HCT116 (cell line): ENCODE results near the gene OTOGL. TPM values are rescaled to one million over a fixed set of nuclear protein-coding genes. Genes with fewer than 3 reads are reported as not detected.

Experiments
- ATAC-seq: fragments of 200-7000 bp; cut with Tn5 transposase; 2 replicates; pipeline ENCODE4 v1.9.1; 2020; ENCODE audit warnings: mild to moderate bottlenecking, moderate library complexity
- BruUV-seq: library from RNA; stranded (reverse); fragments of 400-500 nt; replicated peaks from 2 replicates; lab custom pipeline; 2021; lab: Mats Ljungman, UMichigan
- CTCF ChIA-PET: fragments of 300-600 bp; sonication (Branson Sonifier 250); formaldehyde crosslinking; loops from one replicate; lab custom pipeline; 2021; ENCODE audit warnings: antibody characterized with exemption; lab: Charles Lee
- POLR2A ChIA-PET: fragments of 300-600, 350-600 bp; sonication (Branson Sonifier 250); formaldehyde crosslinking; loops from one replicate; lab custom pipeline; 2021; ENCODE audit warnings: antibody characterized with exemption; lab: Charles Lee
- RAD21 ChIA-PET, 2 experiments: fragments of 300-600 bp; sonication (Branson Sonifier 250); formaldehyde crosslinking; loops; one replicate each; lab custom pipeline; 2023; ENCODE audit warnings: low total read pairs in 2 of 2; ENCODE audit not compliant: uncharacterized antibody in 2 of 2, unreplicated experiment in 2 of 2, low non-redundant PET in 1 of 2; lab: Charles Lee
- DNase-seq: peaks from one replicate; pipeline ENCODE4 v3.0.0-alpha.2; 2010; ENCODE audit warnings: low read depth, low spot score
- H2AFZ ChIP-seq: fragments of 200-600 bp; shearing (Covaris generic), sonication (generic); 2 replicates; pipeline ENCODE4 v1.6.1; 2017; ENCODE audit warnings: low read depth, mixed run types, mixed read lengths, antibody characterized with exemption, low read length; ENCODE audit not compliant: poor library complexity, severe bottlenecking
- H3K27ac ChIP-seq: 2 replicates; pipeline ENCODE4 v1.5.1; 2012; ENCODE audit warnings: low read depth, low read length
- H3K27me3 ChIP-seq: fragments of 200-600 bp; sonication (generic); 2 replicates; pipeline ENCODE4 v1.6.1; 2016; ENCODE audit warnings: mixed run types, low read length, mixed read lengths; ENCODE audit not compliant: insufficient read depth
- H3K36me3 ChIP-seq, 2 experiments: fragments of 200-500 bp in 1 of 2; fragments of 200-600 bp in 1 of 2; sonication (Bioruptor generic) in 1 of 2; sonication (generic) in 1 of 2; 2 replicates each; pipeline versions ENCODE4 v1.5.1 to v1.6.1; 2014 to 2016; ENCODE audit warnings: low read length in 2 of 2, inconsistent platforms in 1 of 2, mixed read lengths in 1 of 2, mixed run types in 1 of 2; ENCODE audit not compliant: insufficient read depth in 2 of 2, control insufficient read depth in 1 of 2
- H3K4me1 ChIP-seq, 2 experiments: fragments of 200-600 bp in 1 of 2; sonication (generic) in 1 of 2; 2 replicates each; pipeline versions ENCODE4 v1.5.1 to v1.6.1; 2012 to 2017; ENCODE audit warnings: low read length in 2 of 2, inconsistent platforms in 1 of 2, mild to moderate bottlenecking in 1 of 2, mixed read lengths in 1 of 2, mixed run types in 1 of 2, moderate library complexity in 1 of 2; ENCODE audit not compliant: insufficient read depth in 2 of 2, control insufficient read depth in 1 of 2
- H3K4me2 ChIP-seq: fragments of 200-600 bp; sonication (generic); 2 replicates; pipeline ENCODE4 v1.6.1; 2017; ENCODE audit warnings: mixed run types, low read length, mixed read lengths
- H3K4me3 ChIP-seq, 2 experiments: fragments of 200-600 bp in 1 of 2; sonication (generic) in 1 of 2; replicated peaks in 1 of 2; 2 replicates each; pipeline ENCODE4 v1.5.1; 2011 to 2016; ENCODE audit warnings: low read length in 2 of 2, control low read depth in 1 of 2, low read depth in 1 of 2, mild to moderate bottlenecking in 1 of 2, mixed read lengths in 1 of 2, mixed run types in 1 of 2
- H3K79me2 ChIP-seq: fragments of 200-600 bp; sonication (generic); 2 replicates; pipeline ENCODE4 v1.6.1; 2017; ENCODE audit warnings: mild to moderate bottlenecking, mixed run types, low read length, moderate library complexity, mixed read lengths; ENCODE audit not compliant: insufficient read depth
- H3K9ac ChIP-seq: fragments of 200-600 bp; sonication (generic); 2 replicates; pipeline ENCODE4 v1.6.1; 2016; ENCODE audit warnings: low read length, mixed read lengths
- H3K9me2 ChIP-seq: fragments of 200-600 bp; sonication (generic), shearing (Covaris generic); 2 replicates; pipeline ENCODE4 v1.6.1; 2017; ENCODE audit warnings: mixed run types, mild to moderate bottlenecking, moderate library complexity; ENCODE audit not compliant: insufficient read depth
- H3K9me3 ChIP-seq, 2 experiments: fragments of 200-500 bp in 1 of 2; fragments of 200-600 bp in 1 of 2; sonication (Bioruptor generic) in 1 of 2; sonication (generic) in 1 of 2; 2 replicates each; pipeline ENCODE4 v1.6.1; 2014 to 2017; ENCODE audit warnings: low read length in 2 of 2, mixed read lengths in 2 of 2, inconsistent platforms in 1 of 2, low read depth in 1 of 2, mild to moderate bottlenecking in 1 of 2, mixed run types in 1 of 2, moderate library complexity in 1 of 2; ENCODE audit not compliant: control insufficient read depth in 1 of 2, insufficient read depth in 1 of 2
- H4K20me1 ChIP-seq: fragments of 200-600 bp; sonication (generic), shearing (Covaris generic); 2 replicates; pipeline ENCODE4 v1.6.1; 2017; ENCODE audit warnings: mixed run types, mild to moderate bottlenecking, moderate library complexity; ENCODE audit not compliant: insufficient read depth
- ATF3 ChIP-seq: IDR thresholded peaks from 2 replicates; pipeline ENCODE4 v1.6.1; 2012
- CBX3 ChIP-seq: IDR thresholded peaks from 2 replicates; pipeline ENCODE4 v1.6.1; 2012; ENCODE audit warnings: low read depth
- CEBPB ChIP-seq: IDR thresholded peaks from 2 replicates; pipeline ENCODE4 v1.6.1; 2012; ENCODE audit warnings: low read depth
- CTCF ChIP-seq, 3 experiments: fragments of 200-600 bp in 1 of 3; sonication (generic) in 1 of 3; IDR thresholded peaks in 2 of 3; conservative IDR thresholded peaks in 1 of 3; 2 replicates each; pipeline ENCODE4 v1.5.1; 2012 to 2017; ENCODE audit warnings: low read depth in 2 of 3, low read length in 2 of 3, antibody characterized with exemption in 1 of 3, borderline replicate concordance in 1 of 3, control low read depth in 1 of 3, mild to moderate bottlenecking in 1 of 3, mixed read lengths in 1 of 3, mixed run types in 1 of 3, moderate library complexity in 1 of 3; ENCODE audit not compliant: insufficient read depth in 1 of 3
- ELF1 ChIP-seq: IDR thresholded peaks from 2 replicates; pipeline ENCODE4 v1.6.1; 2012; ENCODE audit warnings: low read depth, borderline replicate concordance
- EZH2 ChIP-seq: fragments of 200-600 bp; sonication (generic); IDR thresholded peaks from 2 replicates; pipeline ENCODE4 v1.6.1; 2017; ENCODE audit warnings: antibody characterized with exemption, mixed run types
- EZH2phosphoT487 ChIP-seq: fragments of 200-600 bp; IDR thresholded peaks from 2 replicates; pipeline ENCODE4 v1.6.1; 2018; ENCODE audit warnings: antibody characterized with exemption, borderline replicate concordance
- FOSL1 ChIP-seq: IDR thresholded peaks from 2 replicates; pipeline ENCODE4 v1.6.1; 2012; ENCODE audit warnings: low read depth
- JUND ChIP-seq: IDR thresholded peaks from 2 replicates; pipeline ENCODE4 v1.6.1; 2012
- POLR2A ChIP-seq: IDR thresholded peaks from 2 replicates; pipeline ENCODE4 v1.7.0; 2011; ENCODE audit warnings: borderline replicate concordance; ENCODE audit not compliant: insufficient read depth, insufficient read length; ENCODE audit errors: extremely low read depth
- POLR2AphosphoS5 ChIP-seq: IDR thresholded peaks from 2 replicates; pipeline ENCODE4 v1.6.1; 2011; ENCODE audit warnings: mild to moderate bottlenecking, low read depth, low read length, moderate library complexity
- RAD21 ChIP-seq: IDR thresholded peaks from 2 replicates; pipeline ENCODE4 v1.6.1; 2012; ENCODE audit warnings: low read depth, mild to moderate bottlenecking
- REST ChIP-seq: IDR thresholded peaks from 2 replicates; pipeline ENCODE4 v1.6.1; 2012; ENCODE audit warnings: low read depth
- SIN3A ChIP-seq: IDR thresholded peaks from 2 replicates; pipeline ENCODE4 v1.6.1; 2012; ENCODE audit warnings: low read depth
- SP1 ChIP-seq: IDR thresholded peaks from 2 replicates; pipeline ENCODE4 v1.6.1; 2012; ENCODE audit warnings: low read depth
- SRF ChIP-seq: IDR thresholded peaks from 2 replicates; pipeline ENCODE4 v1.6.1; 2012; ENCODE audit warnings: low read depth
- TCF7L2 ChIP-seq: IDR thresholded peaks from 2 replicates; pipeline ENCODE4 v1.7.0; 2011; ENCODE audit warnings: borderline replicate concordance, inconsistent platforms; ENCODE audit not compliant: insufficient read depth, insufficient read length; ENCODE audit errors: extremely low read depth
- YY1 ChIP-seq: IDR thresholded peaks from 2 replicates; pipeline ENCODE4 v1.6.1; 2011; ENCODE audit warnings: low read length, low read depth, moderate library complexity, mild to moderate bottlenecking; ENCODE audit not compliant: insufficient replicate concordance; ENCODE audit errors: extremely low read depth
- ZBTB33 ChIP-seq: IDR thresholded peaks from 2 replicates; pipeline ENCODE4 v1.6.1; 2011; ENCODE audit warnings: mild to moderate bottlenecking, low read length, moderate library complexity; ENCODE audit not compliant: insufficient replicate concordance; ENCODE audit errors: extremely low read depth
- ZFX ChIP-seq: fragments of 450-650 bp; IDR thresholded peaks from 2 replicates; pipeline ENCODE4 v1.6.1; 2017
- intact Hi-C: fragments of 100-400 bp; cut with micrococcal nuclease; formaldehyde crosslinking; loops from 2 replicates; pipeline ENCODE4 v1.10.0; 2022
- total RNA-seq: library from RNA; stranded (reverse); gene quantifications from one replicate; pipeline ENCODE4 v1.2.1, GENCODE V29; 2021; ENCODE audit not compliant: unreplicated experiment

Gene OTOGL
- total RNA-seq, 1 experiment from 2014 or later = not detected

- no peak overlapping the region for H3K4me3 ChIP-seq
- ChIA-PET RAD21 (no interaction called here), CTCF (interaction anchor here (1.1 kb wide), 1 partner anchor 24 kb away, joined by 3 read pairs; no protein-coding TSS in a partner anchor), POLR2A (no interaction called here)
- no peak for ATAC-seq
- TF ChIP-seq ZBTB33 = no peak
- no peak for TF ChIP-seq CBX3
- TF ChIP-seq EZH2phosphoT487 = no peak
- no peak for TF ChIP-seq SIN3A
- no peak for TF ChIP-seq ELF1
- no peak for TF ChIP-seq POLR2AphosphoS5
- TF ChIP-seq JUND = no peak
- no peak for TF ChIP-seq TCF7L2
- TF ChIP-seq EZH2 = no peak
- TF ChIP-seq REST = no peak
- TF ChIP-seq CEBPB = no peak
- no peak for TF ChIP-seq SP1
- TF ChIP-seq FOSL1 = no peak
- no peak for TF ChIP-seq CTCF (IDR thresholded peaks at IDR 0.05 in 2 of 3, conservative IDR thresholded peaks at IDR 0.05 in 1 of 3; ENCODE audit: borderline replicate concordance in 1 of 3, insufficient read depth in 1 of 3, low read depth in 2 of 3, low read length in 2 of 3)
- TF ChIP-seq POLR2A = no peak
- no peak for TF ChIP-seq YY1
- TF ChIP-seq RAD21 = no peak
- TF ChIP-seq ZFX = no peak
- TF ChIP-seq ATF3 = no peak
- no peak for TF ChIP-seq SRF
- no peak overlapping the region for H3K4me2 ChIP-seq
- no peaks in the 10 kb centered on the region for H3K27me3 ChIP-seq
- H4K20me1 ChIP-seq = no peaks in the 10 kb centered on the region
- intact Hi-C loops = no loop called here
- BruUV-seq = no TSS peak
- no peak for DNase-seq
- no peaks in the 10 kb centered on the region for H3K36me3 ChIP-seq
- H3K4me1 ChIP-seq = no peaks in the 10 kb centered on the region
- H2AFZ ChIP-seq = no peak overlapping the region
- H3K9me3 ChIP-seq = no peaks in the 10 kb centered on the region
- H3K9me2 ChIP-seq = no peaks in the 10 kb centered on the region
- no peaks in the 10 kb centered on the region for H3K79me2 ChIP-seq
- H3K9ac ChIP-seq = no peak overlapping the region
- no peak overlapping the region for H3K27ac ChIP-seq
Measured at GRCh38 chr12:80219345-80219744, 120.0 kb downstream of the OTOGL start.
